AG04450 (cell line): ENCODE measurements around the gene ZNF335. TPM values are rescaled to one million over a fixed set of nuclear protein-coding genes. Genes with fewer than 3 reads are reported as not detected.
"Not testable (repeated sequence)": the region's sequence is repeated elsewhere in the genome, so short reads cannot be mapped to it uniquely, and the experiment has no call there.

Experiments used
- CTCF ChIA-PET: fragments of 300-600, 350-600 bp; formaldehyde crosslinking; extraction: SDS; loops from one replicate; lab custom pipeline; 2022; ENCODE audit warnings: antibody characterized with exemption, inconsistent platforms; lab: Charles Lee
- POLR2A ChIA-PET: fragments of 350-600 bp; formaldehyde crosslinking; extraction: SDS; loops from one replicate; lab custom pipeline; 2021; ENCODE audit warnings: antibody characterized with exemption, inconsistent platforms; lab: Yijun Ruan, JAX
- DNase-seq: peaks from one replicate; pipeline ENCODE4 v3.0.0-alpha.2; 2011; ENCODE audit warnings: low read depth, low spot score
- H3K27ac ChIP-seq: one replicate; pipeline ENCODE4 v1.5.1; 2012; ENCODE audit warnings: low read depth, low read length, control low read depth
- H3K27me3 ChIP-seq: one replicate; pipeline ENCODE4 v1.6.0; 2012; ENCODE audit warnings: low read length; ENCODE audit not compliant: control insufficient read depth, insufficient read depth
- H3K4me3 ChIP-seq: 2 replicates; pipeline ENCODE4 v1.5.1; 2011; ENCODE audit warnings: mild to moderate bottlenecking, low read depth, low read length, control low read depth
- H3K9me3 ChIP-seq: 2 replicates; pipeline ENCODE4 v1.5.1; 2012; ENCODE audit warnings: low read length; ENCODE audit not compliant: control insufficient read depth, insufficient read depth
- CTCF ChIP-seq: IDR thresholded peaks from 2 replicates; pipeline ENCODE4 v1.5.1; 2011; ENCODE audit warnings: low read depth, low read length, control low read depth, inconsistent platforms
- polyA plus RNA-seq: library from polyadenylated mRNA; depleted of rRNA; stranded (reverse); fragments of >200 nt; gene quantifications from 2 replicates; pipeline ENCODE4 v1.2.3, GENCODE V29; 2011

The ZNF335 gene
- polyA plus RNA-seq, 1 experiment: 5.5 TPM

GRCh38 chr20:45935416-45936046 is 36.5 kb downstream of the ZNF335 start:
- no peak for DNase-seq
- TF ChIP-seq CTCF: no peak
- peak overlapping the region; percentile 92 for H3K27ac ChIP-seq
- H3K4me3 ChIP-seq: peak overlapping the region; percentile 65
- CTCF ChIA-PET: interaction anchor here (0.8 to 3.1 kb wide), 3 partner anchors 34 to 136 kb away, joined by 3 to 28 read pairs (median 19); no protein-coding TSS in a partner anchor
- no peaks in the 10 kb centered on the region; the same call in 1 of the 2 replicates for H3K9me3 ChIP-seq
- no peaks in the 10 kb centered on the region for H3K27me3 ChIP-seq
- POLR2A ChIA-PET: interaction anchor here (0.6 to 5.1 kb wide), 25 partner anchors 9 to 1600 kb away, joined by 3 to 57 read pairs (median 6); partner anchors contain the start of genes DNTTIP1, NEURL2, PLTP and SNX21

GRCh38 chr20:45934586-45935415 is 37.2 kb downstream of the ZNF335 start, which contains the start of gene PCIF1:
Gene PCIF1 (plus strand): TSS chr20:45934683. CDS start chr20:45939000, 4,317 bp downstream.
- peak within 1 kb of the TSS; percentile 92 for H3K4me3 ChIP-seq
- no peak for TF ChIP-seq CTCF
- DNase-seq: peak; percentile 98
- ChIA-PET CTCF (interaction anchor here (0.6 to 2.8 kb wide), 4 partner anchors 12 to 839 kb away, joined by 3 to 19 read pairs (median 8); no protein-coding TSS in a partner anchor), POLR2A (interaction anchor here (0.5 to 5.1 kb wide), 26 partner anchors 9 to 1599 kb away, joined by 3 to 57 read pairs (median 6); partner anchors contain the start of genes DNTTIP1, NEURL2, PLTP and SNX21)
- peak within 1 kb of the TSS; percentile 98 for H3K27ac ChIP-seq
- no peaks in the 10 kb centered on the region; the same call in 1 of the 2 replicates for H3K9me3 ChIP-seq
- H3K27me3 ChIP-seq: no peaks in the 10 kb centered on the region

GRCh38 chr20:45934046-45934585 is 37.9 kb downstream of the ZNF335 start:
- H3K27me3 ChIP-seq: no peaks in the 10 kb centered on the region
- CTCF ChIA-PET: interaction anchor here (0.5 to 2.8 kb wide), 8 partner anchors 10 to 838 kb away, joined by 3 to 19 read pairs (median 3); no protein-coding TSS in a partner anchor
- peak overlapping the region; percentile 98 for H3K27ac ChIP-seq
- no peak for TF ChIP-seq CTCF
- POLR2A ChIA-PET: interaction anchor here (0.8 to 5.1 kb wide), 15 partner anchors 9 to 154 kb away, joined by 3 to 57 read pairs (median 10); partner anchors contain the start of genes CTSA, NEURL2, PLTP and ZNF335
- no peak for DNase-seq
- H3K9me3 ChIP-seq: no peaks in the 10 kb centered on the region; the same call in 1 of the 2 replicates
- H3K4me3 ChIP-seq: peak overlapping the region; percentile 92

GRCh38 chr20:45933266-45934045 is 38.5 kb downstream of the ZNF335 start:
- Histone ChIP-seq H3K4me3 (peak overlapping the region; percentile 92), H3K27ac (peak overlapping the region; percentile 98), H3K9me3 (no peaks in the 10 kb centered on the region; the same call in 1 of the 2 replicates), H3K27me3 (no peaks in the 10 kb centered on the region)
- no peak for DNase-seq
- POLR2A ChIA-PET: interaction anchor here (0.7 to 5.1 kb wide), 14 partner anchors 8 to 154 kb away, joined by 3 to 57 read pairs (median 8); partner anchors contain the start of genes CTSA, NEURL2 and PLTP
- TF ChIP-seq CTCF: peak; percentile 21; the same call in 1 of the 2 replicates
- CTCF ChIA-PET: interaction anchor here (0.5 to 2.8 kb wide), 7 partner anchors 9 to 54 kb away, joined by 3 to 19 read pairs (median 3); no protein-coding TSS in a partner anchor

GRCh38 chr20:45931680-45932079 is 40.3 kb downstream of the ZNF335 start:
- DNase-seq, H3K27ac ChIP-seq, H3K27me3 ChIP-seq, H3K4me3 ChIP-seq, H3K9me3 ChIP-seq: not testable (repeated sequence)
- POLR2A ChIA-PET: interaction anchor here (1.0 kb wide), 1 partner anchor 12 kb away, joined by 4 read pairs; no protein-coding TSS in a partner anchor
- CTCF ChIA-PET: interaction anchor here (1.2 to 1.6 kb wide), 2 partner anchors 38 to 132 kb away, joined by 3 to 6 read pairs; no protein-coding TSS in a partner anchor
